ENCODE data around the gene STAT2. TPM values are rescaled to one million over a fixed set of nuclear protein-coding genes. Genes with fewer than 3 reads are reported as not detected.
A peak's percentile ranks its signal among the peaks of the same experiment; 100 is the strongest.
"Not testable (repeated sequence)": the region's sequence is repeated elsewhere in the genome, so short reads cannot be mapped to it uniquely, and the experiment has no call there.

The STAT2 gene
- total RNA-seq: 327 and 334 TPM in 2 replicates
- long read RNA-seq, partial matches to known transcripts: 28 of 57 reads
- long read RNA-seq, other reads (novel, unspliced or antisense): 28 of 57 reads

DNA sequence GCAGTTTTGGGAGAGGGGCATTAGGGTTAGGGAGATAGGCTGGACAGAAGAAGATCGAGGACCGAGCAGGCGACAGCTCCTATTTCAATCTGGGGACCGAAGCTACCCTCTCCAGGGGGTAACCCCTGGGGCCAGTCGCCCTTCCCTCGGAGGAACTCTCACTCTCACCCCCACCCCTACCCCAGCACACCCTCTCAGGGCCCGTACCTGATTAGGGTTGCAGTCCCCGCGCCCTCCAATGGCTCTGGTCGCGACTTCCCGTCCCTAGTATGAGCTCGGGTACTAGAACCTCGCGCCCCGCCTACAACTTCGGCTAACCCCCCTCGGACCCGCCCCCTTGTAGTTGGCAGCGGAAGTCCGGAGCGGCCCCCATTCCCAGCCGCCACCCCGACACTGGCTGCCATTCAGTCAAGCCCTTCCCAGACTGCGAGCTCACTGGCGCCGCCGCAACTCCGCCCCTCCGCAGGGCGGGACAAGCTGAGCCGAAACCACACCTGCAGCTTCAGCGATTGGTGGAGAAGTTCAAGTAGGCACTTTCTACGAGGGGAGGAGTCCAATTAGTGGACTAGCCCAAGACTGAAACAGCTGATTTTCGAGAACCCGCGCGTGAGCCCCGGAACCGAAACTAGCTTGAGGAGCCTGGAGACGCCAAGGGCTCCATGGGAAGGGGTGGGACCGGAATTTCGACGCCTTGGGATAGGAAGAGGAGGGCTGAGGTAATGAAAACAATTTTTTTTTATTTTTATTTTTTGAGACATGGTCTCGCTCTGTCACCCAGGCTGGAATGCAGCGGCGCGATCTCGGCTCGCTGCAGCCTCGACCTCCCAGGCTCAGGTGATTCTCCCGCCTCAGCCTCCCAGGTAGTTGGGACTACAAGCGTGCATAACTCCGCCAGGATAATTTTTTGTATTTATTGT lies at the start of gene STAT2:
TSS of gene STAT2 (minus strand) at position 257 of the 917 bp plus-strand sequence. CDS start 3,536 bp downstream, outside the sequence.
- H3K27me3 Mint-ChIP-seq (ENCODE audit: unreplicated experiment): no peaks in the 10 kb centered on the region
- peak within 1 kb of the TSS; percentile 97 for H3K27ac Mint-ChIP-seq (ENCODE audit: unreplicated experiment)
- H3K36me3 Mint-ChIP-seq (ENCODE audit: unreplicated experiment): peaks cover 9% of the 10 kb centered on the region
- TF ChIP-seq, protein P1, sequence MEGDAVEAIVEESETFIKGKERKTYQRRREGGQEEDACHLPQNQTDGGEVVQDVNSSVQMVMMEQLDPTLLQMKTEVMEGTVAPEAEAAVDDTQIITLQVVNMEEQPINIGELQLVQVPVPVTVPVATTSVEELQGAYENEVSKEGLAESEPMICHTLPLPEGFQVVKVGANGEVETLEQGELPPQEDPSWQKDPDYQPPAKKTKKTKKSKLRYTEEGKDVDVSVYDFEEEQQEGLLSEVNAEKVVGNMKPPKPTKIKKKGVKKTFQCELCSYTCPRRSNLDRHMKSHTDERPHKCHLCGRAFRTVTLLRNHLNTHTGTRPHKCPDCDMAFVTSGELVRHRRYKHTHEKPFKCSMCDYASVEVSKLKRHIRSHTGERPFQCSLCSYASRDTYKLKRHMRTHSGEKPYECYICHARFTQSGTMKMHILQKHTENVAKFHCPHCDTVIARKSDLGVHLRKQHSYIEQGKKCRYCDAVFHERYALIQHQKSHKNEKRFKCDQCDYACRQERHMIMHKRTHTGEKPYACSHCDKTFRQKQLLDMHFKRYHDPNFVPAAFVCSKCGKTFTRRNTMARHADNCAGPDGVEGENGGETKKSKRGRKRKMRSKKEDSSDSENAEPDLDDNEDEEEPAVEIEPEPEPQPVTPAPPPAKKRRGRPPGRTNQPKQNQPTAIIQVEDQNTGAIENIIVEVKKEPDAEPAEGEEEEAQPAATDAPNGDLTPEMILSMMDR (IDR thresholded peaks at IDR 0.05): no peak
- no peaks in the 10 kb centered on the region for H3K9me3 Mint-ChIP-seq (ENCODE audit: unreplicated experiment)
- peaks cover 28% of the 10 kb centered on the region for H3K4me1 Mint-ChIP-seq (ENCODE audit: unreplicated experiment)
- peak within 1 kb of the TSS; percentile 93 for H3K4me3 Mint-ChIP-seq (ENCODE audit: unreplicated experiment)
- peak; percentile 100 for DNase-seq (ENCODE audit: extremely low spot score, unreplicated experiment)

DNA sequence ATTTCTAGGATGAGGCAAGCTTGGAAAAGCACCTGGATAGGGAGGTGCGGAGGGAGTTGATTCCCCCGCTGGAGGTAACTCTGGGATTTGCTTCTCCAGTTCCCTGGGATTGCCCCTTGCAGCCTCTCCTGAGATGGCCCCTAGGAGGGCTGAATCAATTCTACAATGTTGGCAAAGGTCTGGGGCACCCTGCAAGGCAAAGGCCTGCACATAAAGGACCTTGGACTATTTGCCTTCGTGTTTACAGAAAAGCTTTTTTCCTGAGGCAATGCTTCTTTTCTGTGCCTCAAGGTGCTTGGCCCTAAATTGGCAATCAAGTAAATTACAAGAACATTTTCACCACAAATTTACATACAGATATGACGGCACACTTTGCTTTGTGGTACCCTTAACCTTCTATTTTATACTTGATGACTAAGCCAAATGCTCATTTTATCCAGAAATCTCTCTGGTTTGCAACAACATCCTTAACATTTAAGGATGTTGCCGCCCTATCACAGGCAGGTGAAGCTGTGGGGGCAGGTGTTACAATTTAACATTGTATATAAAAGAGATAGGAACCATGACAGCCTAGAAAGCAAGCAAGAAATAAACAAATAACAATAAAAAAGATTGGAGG lies 49.0 kb upstream of the STAT2 start:
- Mint-ChIP-seq H3K9me3 (ENCODE audit: unreplicated experiment) (no peaks in the 10 kb centered on the region), H3K27me3 (ENCODE audit: unreplicated experiment) (no peaks in the 10 kb centered on the region), H3K4me3 (ENCODE audit: unreplicated experiment) (no peak overlapping the region), H3K36me3 (ENCODE audit: unreplicated experiment) (no peaks in the 10 kb centered on the region), H3K27ac (ENCODE audit: unreplicated experiment) (no peak overlapping the region), H3K4me1 (ENCODE audit: unreplicated experiment) (peaks cover 3% of the 10 kb centered on the region)
- DNase-seq (ENCODE audit: extremely low spot score, unreplicated experiment): no peak
- TF ChIP-seq, protein P1 (IDR thresholded peaks at IDR 0.05): no peak

DNA sequence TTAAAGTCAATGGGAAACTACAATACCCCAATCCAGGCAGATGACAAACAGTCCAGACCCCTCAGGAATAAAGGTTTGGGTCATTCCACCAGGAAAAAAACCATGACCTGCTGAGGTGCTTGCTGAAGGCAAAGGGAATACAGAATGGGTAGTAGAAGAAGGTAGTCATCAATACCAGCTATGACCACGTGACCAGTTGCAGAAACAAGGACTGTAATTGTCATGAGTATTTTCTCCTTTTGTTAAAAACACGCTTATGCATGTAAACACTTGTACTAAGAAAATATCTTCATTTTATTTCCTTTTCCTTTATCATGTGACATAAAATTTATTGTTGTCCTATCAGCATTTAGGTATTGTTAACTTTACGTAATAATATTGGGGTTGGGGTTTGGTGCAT lies 44.3 kb upstream of the STAT2 start:
- DNase-seq (ENCODE audit: extremely low spot score, unreplicated experiment); H3K4me1 Mint-ChIP-seq (ENCODE audit: unreplicated experiment); H3K4me3 Mint-ChIP-seq (ENCODE audit: unreplicated experiment); H3K27ac Mint-ChIP-seq (ENCODE audit: unreplicated experiment); H3K36me3 Mint-ChIP-seq (ENCODE audit: unreplicated experiment); H3K27me3 Mint-ChIP-seq (ENCODE audit: unreplicated experiment); H3K9me3 Mint-ChIP-seq (ENCODE audit: unreplicated experiment): not testable (repeated sequence)

DNA sequence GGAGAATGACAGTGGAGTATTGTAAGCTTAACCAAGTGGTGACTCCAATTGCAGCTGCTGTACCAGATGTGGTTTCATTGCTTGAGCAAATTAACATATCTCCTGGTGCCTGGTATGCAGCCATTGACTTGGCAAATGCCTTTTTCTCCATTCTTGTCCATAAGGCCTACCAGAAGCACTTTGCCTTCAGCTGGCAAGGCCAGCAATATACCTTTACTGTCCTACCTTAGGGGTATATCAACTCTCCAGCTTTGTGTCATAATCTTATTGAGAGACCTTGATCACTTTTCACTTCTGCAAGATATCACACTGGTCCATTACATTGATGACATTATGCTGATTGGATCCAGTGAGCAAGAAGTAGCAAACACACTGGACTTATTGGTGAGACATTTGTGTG lies 41.7 kb upstream of the STAT2 start:
- DNase-seq (ENCODE audit: extremely low spot score, unreplicated experiment); H3K27ac Mint-ChIP-seq (ENCODE audit: unreplicated experiment); H3K36me3 Mint-ChIP-seq (ENCODE audit: unreplicated experiment); H3K27me3 Mint-ChIP-seq (ENCODE audit: unreplicated experiment); H3K4me1 Mint-ChIP-seq (ENCODE audit: unreplicated experiment); H3K4me3 Mint-ChIP-seq (ENCODE audit: unreplicated experiment): not testable (repeated sequence)
- peaks cover 12% of the 10 kb centered on the region for H3K9me3 Mint-ChIP-seq (ENCODE audit: unreplicated experiment)

DNA sequence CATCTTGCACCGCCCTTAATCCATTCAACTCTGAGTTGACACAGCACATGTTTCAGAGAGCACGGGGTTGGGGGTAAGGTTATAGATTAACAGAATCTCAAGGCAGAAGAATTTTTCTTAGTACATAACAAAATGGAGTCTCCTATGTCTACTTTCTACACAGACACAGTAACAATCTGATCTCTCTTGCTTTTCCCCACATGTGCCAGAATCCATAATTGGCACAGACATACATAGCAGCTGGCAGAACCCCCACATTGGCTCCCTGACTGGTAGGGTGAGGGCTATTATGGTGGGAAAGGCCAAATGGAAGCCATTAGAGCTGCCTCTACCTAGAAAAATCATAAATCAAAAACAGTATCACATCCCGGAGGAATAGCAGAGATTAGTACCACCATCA lies 41.2 kb upstream of the STAT2 start:
- H3K36me3 Mint-ChIP-seq (ENCODE audit: unreplicated experiment); H3K4me1 Mint-ChIP-seq (ENCODE audit: unreplicated experiment); H3K4me3 Mint-ChIP-seq (ENCODE audit: unreplicated experiment); DNase-seq (ENCODE audit: extremely low spot score, unreplicated experiment); H3K27ac Mint-ChIP-seq (ENCODE audit: unreplicated experiment); H3K27me3 Mint-ChIP-seq (ENCODE audit: unreplicated experiment): not testable (repeated sequence)
- H3K9me3 Mint-ChIP-seq (ENCODE audit: unreplicated experiment): peaks cover 12% of the 10 kb centered on the region

DNA sequence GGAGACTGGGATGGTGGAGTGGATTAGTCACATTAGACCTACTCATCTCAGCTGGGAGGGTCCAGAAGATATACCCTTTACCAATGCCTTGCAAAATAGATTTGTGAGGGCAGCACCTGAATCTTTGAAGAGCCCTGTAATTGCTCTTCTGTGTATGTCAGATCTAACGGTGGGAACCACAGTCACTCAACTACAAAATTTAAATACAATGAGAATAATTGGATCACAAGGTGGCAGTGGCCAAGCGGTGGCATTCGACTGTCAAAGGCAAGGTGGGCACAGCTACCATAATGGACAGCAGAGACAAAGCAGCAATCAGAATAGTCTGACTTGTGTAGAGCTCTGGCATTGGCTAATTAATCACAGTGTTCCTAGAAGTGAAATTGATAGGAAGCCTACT lies 39.6 kb upstream of the STAT2 start:
- H3K9me3 Mint-ChIP-seq (ENCODE audit: unreplicated experiment): peaks cover 12% of the 10 kb centered on the region
- H3K27ac Mint-ChIP-seq (ENCODE audit: unreplicated experiment); H3K27me3 Mint-ChIP-seq (ENCODE audit: unreplicated experiment); H3K36me3 Mint-ChIP-seq (ENCODE audit: unreplicated experiment); H3K4me3 Mint-ChIP-seq (ENCODE audit: unreplicated experiment); DNase-seq (ENCODE audit: extremely low spot score, unreplicated experiment); H3K4me1 Mint-ChIP-seq (ENCODE audit: unreplicated experiment): not testable (repeated sequence)

DNA sequence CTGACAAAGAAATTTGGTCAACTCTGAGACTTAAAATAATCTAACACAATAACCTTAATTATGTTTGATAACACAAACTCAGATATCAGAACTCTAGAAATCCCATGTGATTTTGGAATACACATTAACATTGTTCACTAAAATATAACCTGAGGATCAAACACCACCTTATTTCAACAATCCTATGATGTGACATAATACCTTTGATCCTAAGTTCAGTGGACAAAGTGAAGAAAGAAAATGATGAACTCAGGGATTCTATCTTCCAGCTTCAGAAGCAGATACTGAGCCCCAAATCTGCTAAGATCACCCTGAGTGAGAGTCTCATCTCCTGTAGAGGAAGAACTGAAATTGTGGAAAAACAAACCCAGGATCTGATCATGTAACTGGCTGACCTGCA lies 38.4 kb upstream of the STAT2 start:
- no peaks in the 10 kb centered on the region for H3K4me1 Mint-ChIP-seq (ENCODE audit: unreplicated experiment)
- H3K36me3 Mint-ChIP-seq (ENCODE audit: unreplicated experiment): no peaks in the 10 kb centered on the region
- DNase-seq (ENCODE audit: extremely low spot score, unreplicated experiment): no peak
- peaks cover 4% of the 10 kb centered on the region for H3K27me3 Mint-ChIP-seq (ENCODE audit: unreplicated experiment)
- H3K4me3 Mint-ChIP-seq (ENCODE audit: unreplicated experiment): no peak overlapping the region
- TF ChIP-seq, protein P1 (IDR thresholded peaks at IDR 0.05): no peak
- H3K9me3 Mint-ChIP-seq (ENCODE audit: unreplicated experiment): peaks cover 12% of the 10 kb centered on the region
- H3K27ac Mint-ChIP-seq (ENCODE audit: unreplicated experiment): no peak overlapping the region
